GM08714 (cell line): Measurements from ENCODE around the gene DCLK2.

Source experiments
- H3K4me3 ChIP-seq: fragments of 200-500 bp; sonication (Bioruptor generic); 2 replicates; pipeline ENCODE4 v1.5.1; 2014; ENCODE audit warnings: mild to moderate bottlenecking, low read length, inconsistent platforms
- ZNF274 ChIP-seq: IDR thresholded peaks from 2 replicates; pipeline ENCODE4 v1.6.1; 2012; ENCODE audit warnings: mild to moderate bottlenecking, low read depth, low read length

The DCLK2 gene

GRCh38 chr4:150235317-150235716 lies 157.1 kb downstream of the DCLK2 start:
- H3K4me3 ChIP-seq: no peak overlapping the region
- no peak for TF ChIP-seq ZNF274

GRCh38 chr4:150235808-150236271 lies 157.6 kb downstream of the DCLK2 start:
- no peak for TF ChIP-seq ZNF274
- H3K4me3 ChIP-seq: no peak overlapping the region

GRCh38 chr4:150236626-150237025 lies 158.4 kb downstream of the DCLK2 start:
- TF ChIP-seq ZNF274: no peak

GRCh38 chr4:150237110-150237872 lies 159.0 kb downstream of the DCLK2 start:
- TF ChIP-seq ZNF274: no peak
- no peak overlapping the region for H3K4me3 ChIP-seq

More at GRCh38 chr4:150236626-150237025, 158.4 kb downstream of the DCLK2 start:
- H3K4me3 ChIP-seq: no peak overlapping the region

- no peak overlapping the region for H3K4me3 ChIP-seq
- TF ChIP-seq ZNF274: no peak
Measured at GRCh38 chr4:150238591-150238990, 160.3 kb downstream of the DCLK2 start.

GRCh38 chr4:150240011-150240410 lies 161.8 kb downstream of the DCLK2 start:
- H3K4me3 ChIP-seq: no peak overlapping the region
- no peak for TF ChIP-seq ZNF274

DNA sequence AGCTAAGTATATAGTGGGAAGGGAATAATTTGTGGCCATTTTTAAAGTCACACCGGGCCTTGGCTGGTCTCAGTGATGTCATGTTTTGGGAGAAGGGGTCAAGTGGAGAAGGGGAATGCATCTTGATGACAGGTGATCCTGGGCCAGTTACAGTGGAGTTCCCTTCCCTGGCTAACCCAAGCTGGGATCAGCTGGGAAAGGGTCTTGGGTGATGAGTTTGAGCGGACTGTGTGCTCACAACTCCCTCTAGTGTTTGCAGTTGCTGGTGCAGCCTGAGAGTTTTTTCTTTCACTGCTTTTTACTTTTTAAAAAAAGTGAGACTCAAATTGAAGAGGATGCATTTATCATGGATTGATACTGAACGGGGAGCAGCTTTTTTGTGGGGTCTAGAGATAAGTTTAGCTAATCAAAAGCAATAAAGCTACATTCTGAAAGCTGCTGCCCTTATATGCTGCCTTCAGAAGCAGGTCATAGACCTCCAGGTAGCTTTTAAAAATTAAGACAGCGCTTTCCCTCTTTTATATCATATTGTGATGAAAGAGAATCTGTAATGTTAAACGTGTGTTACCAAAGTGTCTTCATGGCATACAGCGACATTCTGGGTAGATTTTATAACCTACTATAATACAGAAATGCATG lies 164.7 kb downstream of the DCLK2 start:
- TF ChIP-seq ZNF274: no peak
- no peak overlapping the region for H3K4me3 ChIP-seq

DNA sequence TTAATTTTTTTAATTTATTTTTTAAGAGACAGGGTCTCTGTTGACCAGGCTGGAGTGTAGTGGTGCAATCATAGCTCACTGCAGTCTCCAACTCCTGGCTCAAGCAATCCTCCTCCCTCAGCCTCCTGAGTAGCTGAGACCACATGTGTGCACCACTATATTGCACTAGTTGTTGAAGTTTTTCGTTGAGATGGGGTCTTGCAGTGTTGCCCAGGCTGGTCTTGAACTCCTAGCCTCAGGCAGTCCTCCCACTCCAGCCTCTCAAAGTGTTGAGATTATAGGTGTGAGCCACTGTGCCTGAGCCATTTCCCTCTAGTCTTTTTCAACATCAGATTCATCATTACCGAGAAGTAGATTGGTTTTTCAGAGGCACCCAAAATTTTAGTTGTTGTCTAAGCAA lies 165.7 kb downstream of the DCLK2 start:
- no peak overlapping the region for H3K4me3 ChIP-seq
- no peak for TF ChIP-seq ZNF274

DNA sequence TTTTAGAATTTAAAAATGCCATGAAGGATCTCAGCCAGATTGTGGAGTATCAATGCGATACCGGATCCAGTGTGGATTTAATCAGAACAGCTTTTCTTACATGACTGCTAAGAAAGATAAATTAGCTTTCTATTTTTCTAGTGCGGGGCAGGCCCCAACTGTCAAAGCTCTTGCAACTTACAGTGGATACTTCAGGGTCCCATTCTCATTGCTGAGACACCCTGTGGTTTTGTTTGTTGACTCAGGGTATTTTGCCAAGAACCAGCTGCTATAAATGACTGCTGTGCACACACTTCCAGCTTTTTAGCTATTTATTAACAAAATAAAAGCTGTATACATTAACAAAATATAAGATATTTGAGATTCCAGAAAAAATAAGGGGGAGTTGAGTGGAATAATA lies 166.4 kb downstream of the DCLK2 start:
- TF ChIP-seq ZNF274: no peak
- H3K4me3 ChIP-seq: no peak overlapping the region

DNA sequence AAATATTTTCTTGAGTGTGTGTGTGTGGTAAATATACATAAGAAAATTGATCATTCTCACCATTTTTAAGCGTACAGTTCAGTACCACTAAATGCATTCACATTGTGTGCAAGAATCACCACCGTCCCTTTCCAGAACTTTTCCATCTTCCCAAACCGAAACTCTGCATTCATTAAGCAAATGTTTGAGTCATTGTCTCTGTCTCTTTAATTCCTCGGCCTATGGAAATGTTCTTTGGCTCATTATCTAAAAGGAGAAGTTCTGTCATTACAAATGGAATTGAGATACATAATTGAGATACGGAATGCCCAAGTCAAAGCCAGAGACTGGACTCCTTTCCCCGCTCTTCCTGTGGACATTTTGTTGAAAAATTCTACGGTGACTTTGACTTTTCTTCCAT lies 168.9 kb downstream of the DCLK2 start:
- H3K4me3 ChIP-seq: no peak overlapping the region

GRCh38 chr4:150248181-150248580 lies 169.9 kb downstream of the DCLK2 start:
- TF ChIP-seq ZNF274: no peak
- H3K4me3 ChIP-seq: no peak overlapping the region

More for the DNA sequence above, 168.9 kb downstream of the DCLK2 start:
- no peak for TF ChIP-seq ZNF274

DNA sequence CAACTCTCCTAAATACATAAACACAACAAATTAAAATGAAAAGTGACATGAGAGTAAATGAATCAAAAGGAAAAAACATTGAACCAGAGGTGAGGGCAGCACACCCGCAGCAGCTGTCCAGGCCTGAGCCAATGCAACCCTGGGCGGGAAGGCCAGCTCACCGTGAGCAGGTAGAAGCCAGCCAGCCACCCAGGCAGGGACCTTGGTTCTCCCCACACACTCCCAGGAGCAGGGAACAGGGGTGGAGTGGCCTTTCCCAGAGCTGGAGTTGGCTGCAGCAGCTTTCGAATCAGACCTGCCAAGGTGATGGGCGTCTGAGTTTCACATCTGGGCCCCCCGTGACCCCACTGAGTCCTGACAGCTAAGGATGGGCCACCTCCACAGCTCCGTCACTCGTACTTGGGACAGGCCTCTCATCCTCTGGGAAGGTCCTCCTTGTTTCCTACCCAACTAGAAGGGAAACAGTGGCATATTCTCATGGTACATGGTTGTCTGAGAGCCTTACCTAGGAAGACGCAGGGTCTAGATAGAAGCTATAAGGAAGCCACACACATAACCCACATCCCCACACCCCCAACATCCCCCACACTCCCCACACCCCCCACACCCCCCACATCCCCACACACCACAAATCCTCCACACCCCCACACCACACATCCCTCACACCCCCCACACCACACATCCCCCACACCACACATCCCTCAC lies 172.2 kb downstream of the DCLK2 start:
- TF ChIP-seq ZNF274: no peak
- no peak overlapping the region for H3K4me3 ChIP-seq

GRCh38 chr4:150250998-150251651 lies 172.9 kb downstream of the DCLK2 start:
- no peak overlapping the region for H3K4me3 ChIP-seq
- no peak for TF ChIP-seq ZNF274

- no peak overlapping the region for H3K4me3 ChIP-seq
- no peak for TF ChIP-seq ZNF274
Measured at GRCh38 chr4:150251752-150252190, 173.5 kb downstream of the DCLK2 start.
